Activated CD4-positive, alpha-beta T cell treated with anti-CD3 and anti-CD28 coated beads for 48 hours (primary cell): ENCODE results near the gene KIRREL1.

Experiments used
- DNase-seq: peaks from one replicate; pipeline ENCODE4 v3.0.0-alpha.2; 2020

The KIRREL1 gene

GRCh38 chr1:158007667-158008386, 14.4 kb downstream of the KIRREL1 start:
- DNase-seq: no peak

GRCh38 chr1:158008630-158009029, 15.2 kb downstream of the KIRREL1 start:
- no peak for DNase-seq

- DNase-seq: no peak
These were observed 18.3 kb downstream of the KIRREL1 start for GRCh38 chr1:158011714-158012113.

GRCh38 chr1:158013840-158014730, 20.6 kb downstream of the KIRREL1 start:
- DNase-seq: no peak

- DNase-seq: no peak
These were observed 21.4 kb downstream of the KIRREL1 start for GRCh38 chr1:158014731-158015320.

- DNase-seq: no peak
These were observed 23.3 kb downstream of the KIRREL1 start for GRCh38 chr1:158016651-158017335.

GRCh38 chr1:158017800-158018595, 24.6 kb downstream of the KIRREL1 start:
- no peak for DNase-seq

GRCh38 chr1:158019171-158019868, 25.9 kb downstream of the KIRREL1 start:
- no peak for DNase-seq

- no peak for DNase-seq
These were observed 26.9 kb downstream of the KIRREL1 start for GRCh38 chr1:158020259-158020885.

- DNase-seq: no peak
These were observed 27.6 kb downstream of the KIRREL1 start for GRCh38 chr1:158020886-158021620.

- DNase-seq: no peak
These were observed 28.3 kb downstream of the KIRREL1 start for GRCh38 chr1:158021721-158022120.

GRCh38 chr1:158022554-158023312, 29.3 kb downstream of the KIRREL1 start:
- DNase-seq: no peak

GRCh38 chr1:158024737-158025136, 31.3 kb downstream of the KIRREL1 start:
- no peak for DNase-seq

GRCh38 chr1:158025576-158026230, 32.3 kb downstream of the KIRREL1 start:
- DNase-seq: no peak

GRCh38 chr1:158026651-158027050, 33.2 kb downstream of the KIRREL1 start:
- no peak for DNase-seq

- DNase-seq: no peak
These were observed 34.1 kb downstream of the KIRREL1 start for GRCh38 chr1:158027508-158027907.

- no peak for DNase-seq
These were observed 35.5 kb downstream of the KIRREL1 start for GRCh38 chr1:158028969-158029368.

- DNase-seq: no peak
These were observed 41.6 kb downstream of the KIRREL1 start for GRCh38 chr1:158035014-158035413.

- peak; percentile 29 for DNase-seq
These were observed 42.6 kb downstream of the KIRREL1 start for GRCh38 chr1:158035976-158036583.
